ENCODE data around the gene GTF2H4. TPM values are rescaled to one million over a fixed set of nuclear protein-coding genes. Genes with fewer than 3 reads are reported as not detected.
A peak's percentile ranks its signal among the peaks of the same experiment; 100 is the strongest.

The GTF2H4 gene
- total RNA-seq, 2 experiments from 2014 or later: 28.5 to 34.1 TPM

DNA sequence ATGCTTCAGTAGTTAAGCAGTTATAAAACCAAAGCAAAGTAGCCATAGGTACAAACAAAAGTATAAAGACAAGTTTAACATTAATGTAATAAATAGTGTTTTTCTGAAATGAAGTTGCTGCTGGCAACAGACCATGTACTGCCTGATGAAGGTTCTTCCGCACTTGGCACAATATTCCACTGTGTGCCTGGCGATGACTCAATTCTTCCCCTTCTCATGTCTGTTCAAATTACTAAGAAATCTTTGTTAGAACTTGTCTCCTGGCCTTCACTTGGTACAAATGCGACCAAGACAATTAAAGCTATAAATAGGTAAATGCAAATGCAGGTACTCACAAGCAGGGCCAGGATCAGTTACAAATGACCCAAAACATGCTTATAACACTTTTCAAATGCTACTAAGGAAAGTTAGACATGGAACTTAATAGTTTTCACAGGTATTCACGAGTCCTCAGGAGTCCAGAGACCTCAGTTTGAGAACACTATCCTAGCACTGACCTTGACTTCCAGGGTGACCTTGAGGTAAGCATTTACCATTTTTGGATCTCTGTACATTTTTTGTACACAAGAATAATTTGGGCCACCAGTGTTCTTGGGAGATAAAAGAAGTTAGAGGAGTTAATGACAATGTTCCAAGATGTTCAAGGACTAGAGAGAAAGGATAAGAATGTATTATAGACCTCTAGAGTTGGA lies 31.8 kb upstream of the GTF2H4 start:
- Mint-ChIP-seq H3K27ac (no peak overlapping the region), H3K36me3 (ENCODE audit: low read depth) (peaks cover 6% of the 10 kb centered on the region), H3K27me3 (no peaks in the 10 kb centered on the region), H3K4me3 (no peak overlapping the region), H3K4me1 (peaks cover 21% of the 10 kb centered on the region), H3K9me3 (peaks cover 12% of the 10 kb centered on the region)
- CTCF ChIA-PET: interaction anchor here (0.6 to 2.0 kb wide), 3 partner anchors 14 to 49 kb away, joined by 3 to 5 read pairs (median 5); no protein-coding TSS in a partner anchor
- DNase-seq: no peak
- POLR2A ChIA-PET: no interaction called here

DNA sequence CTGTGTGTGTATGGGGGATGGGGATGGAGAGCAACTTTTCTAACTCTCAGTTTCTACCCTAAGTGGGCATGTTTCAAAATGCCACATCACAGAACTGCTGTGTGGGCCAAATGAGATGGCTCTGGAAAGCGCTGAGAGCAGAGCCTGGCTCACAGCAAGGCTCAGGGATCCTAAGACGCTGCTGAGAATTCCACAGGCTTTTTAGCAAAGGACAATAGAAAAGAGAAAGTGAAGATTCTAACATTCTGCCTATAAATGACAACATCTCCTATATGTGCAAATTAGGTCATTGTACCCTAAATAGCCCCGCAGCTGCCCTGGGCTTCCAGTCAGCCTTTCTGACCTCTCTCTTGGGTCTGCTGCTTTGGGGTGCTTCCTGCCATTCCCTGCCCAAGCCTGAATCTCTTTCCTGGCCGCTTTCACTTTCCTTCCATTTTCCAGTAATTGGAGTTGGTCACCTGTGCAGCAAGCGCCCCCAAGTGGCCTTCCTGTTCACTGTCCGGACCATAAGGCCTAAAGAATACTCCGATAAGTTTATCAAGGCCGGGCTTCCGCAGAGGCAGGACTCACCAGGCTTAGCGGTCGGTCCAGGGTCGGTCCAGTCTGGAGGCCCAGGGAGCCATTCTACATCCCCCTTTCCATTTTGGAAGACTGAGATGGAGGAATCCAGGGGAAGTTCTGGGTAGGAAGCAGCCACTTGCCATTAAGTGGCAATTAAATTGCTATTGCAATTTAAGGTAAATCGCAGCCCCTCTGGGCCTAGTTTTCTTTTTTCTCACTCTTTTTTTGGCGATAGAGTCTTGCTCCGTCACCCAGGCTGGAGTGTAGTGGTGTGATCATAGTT lies 30.4 kb upstream of the GTF2H4 start:
- Mint-ChIP-seq H3K9me3 (peaks cover 6% of the 10 kb centered on the region), H3K4me3 (peak overlapping the region; percentile 59), H3K27ac (peak overlapping the region; percentile 74), H3K27me3 (peaks cover 8% of the 10 kb centered on the region), H3K4me1 (peaks cover 14% of the 10 kb centered on the region), H3K36me3 (ENCODE audit: low read depth) (no peaks in the 10 kb centered on the region)
- POLR2A ChIA-PET: no interaction called here
- DNase-seq: peak; percentile 82
- CTCF ChIA-PET: interaction anchor here (0.6 to 2.0 kb wide), 15 partner anchors 9 to 205 kb away, joined by 3 to 7 read pairs (median 4); partner anchors contain the start of gene DHX16

DNA sequence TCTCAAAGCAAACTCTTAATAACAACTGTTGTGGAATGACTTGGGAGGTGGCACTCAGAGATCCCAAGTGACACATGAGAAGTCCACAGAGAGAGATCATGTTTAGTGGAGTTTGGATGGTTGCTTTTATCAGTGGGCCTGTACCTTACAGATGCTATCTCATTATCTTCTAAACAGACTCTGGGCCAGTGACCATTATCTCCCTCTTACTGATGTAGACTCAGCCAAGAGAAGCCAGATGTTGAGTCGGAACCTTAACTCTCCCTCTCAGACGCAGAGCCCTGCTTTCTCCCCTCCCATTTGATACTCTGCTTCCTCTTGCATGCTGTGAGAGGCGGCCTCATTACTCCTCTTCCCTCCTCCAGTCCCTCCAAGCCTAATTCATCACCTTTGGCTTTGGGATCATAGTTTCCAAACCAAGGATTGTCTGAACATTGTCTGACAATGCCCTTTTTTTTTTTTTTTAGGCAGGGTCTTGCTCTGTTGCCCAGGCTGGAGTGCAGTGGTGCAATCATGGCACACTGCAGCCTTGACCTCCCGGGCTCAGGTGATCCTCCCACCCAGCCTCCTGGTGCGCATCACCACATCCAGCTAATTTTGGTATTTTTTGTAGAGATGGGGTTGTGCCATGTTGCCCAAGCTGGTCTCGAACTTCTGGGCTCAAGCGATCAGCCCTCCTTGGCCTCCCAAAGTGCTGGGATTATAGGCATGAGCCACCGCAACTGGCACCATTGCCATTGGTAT lies 28.2 kb upstream of the GTF2H4 start:
- CTCF ChIA-PET: no interaction called here
- Mint-ChIP-seq H3K9me3 (no peaks in the 10 kb centered on the region), H3K36me3 (ENCODE audit: low read depth) (no peaks in the 10 kb centered on the region), H3K4me1 (peaks cover 25% of the 10 kb centered on the region), H3K27me3 (peaks cover 12% of the 10 kb centered on the region), H3K4me3 (no peak overlapping the region), H3K27ac (no peak overlapping the region)
- DNase-seq: no peak
- POLR2A ChIA-PET: no interaction called here

DNA sequence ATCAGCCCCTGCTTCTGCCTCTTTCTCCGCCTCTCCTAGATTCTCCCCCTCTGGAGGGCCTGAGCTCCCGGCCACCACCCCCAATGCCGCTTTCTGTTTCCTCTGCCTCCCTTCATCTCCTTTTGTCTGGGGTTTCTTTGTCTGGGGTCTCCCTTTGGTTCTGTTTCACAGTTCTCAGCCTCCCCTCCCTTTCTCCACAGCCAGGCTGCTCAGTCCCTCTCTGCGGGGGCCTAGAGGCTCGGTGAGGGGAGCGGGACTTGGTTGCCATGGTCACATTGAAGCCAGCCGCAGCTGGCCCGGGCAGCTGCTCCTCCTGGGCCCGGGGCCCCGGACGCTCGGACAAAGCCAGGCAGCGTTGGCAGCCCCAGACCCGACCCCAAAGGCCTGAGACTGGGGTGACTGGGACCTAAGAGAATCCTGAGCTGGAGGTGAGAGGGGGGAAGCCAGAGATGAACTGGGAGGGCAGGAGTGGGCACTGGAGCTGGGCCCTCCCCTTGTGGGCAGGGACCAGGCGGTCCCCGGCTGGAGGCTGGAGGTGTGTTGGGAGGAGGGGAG lies 27.2 kb upstream of the GTF2H4 start:
- H3K27ac Mint-ChIP-seq: no peak overlapping the region
- peaks cover 34% of the 10 kb centered on the region for H3K4me1 Mint-ChIP-seq
- CTCF ChIA-PET: interaction anchor here (1.0 to 2.9 kb wide), 3 partner anchors 13 to 206 kb away, joined by 3 to 12 read pairs (median 4); no protein-coding TSS in a partner anchor
- no peak for DNase-seq
- H3K36me3 Mint-ChIP-seq (ENCODE audit: low read depth): no peaks in the 10 kb centered on the region
- peaks cover 17% of the 10 kb centered on the region for H3K27me3 Mint-ChIP-seq
- POLR2A ChIA-PET: no interaction called here
- H3K9me3 Mint-ChIP-seq: no peaks in the 10 kb centered on the region
- no peak overlapping the region for H3K4me3 Mint-ChIP-seq

DNA sequence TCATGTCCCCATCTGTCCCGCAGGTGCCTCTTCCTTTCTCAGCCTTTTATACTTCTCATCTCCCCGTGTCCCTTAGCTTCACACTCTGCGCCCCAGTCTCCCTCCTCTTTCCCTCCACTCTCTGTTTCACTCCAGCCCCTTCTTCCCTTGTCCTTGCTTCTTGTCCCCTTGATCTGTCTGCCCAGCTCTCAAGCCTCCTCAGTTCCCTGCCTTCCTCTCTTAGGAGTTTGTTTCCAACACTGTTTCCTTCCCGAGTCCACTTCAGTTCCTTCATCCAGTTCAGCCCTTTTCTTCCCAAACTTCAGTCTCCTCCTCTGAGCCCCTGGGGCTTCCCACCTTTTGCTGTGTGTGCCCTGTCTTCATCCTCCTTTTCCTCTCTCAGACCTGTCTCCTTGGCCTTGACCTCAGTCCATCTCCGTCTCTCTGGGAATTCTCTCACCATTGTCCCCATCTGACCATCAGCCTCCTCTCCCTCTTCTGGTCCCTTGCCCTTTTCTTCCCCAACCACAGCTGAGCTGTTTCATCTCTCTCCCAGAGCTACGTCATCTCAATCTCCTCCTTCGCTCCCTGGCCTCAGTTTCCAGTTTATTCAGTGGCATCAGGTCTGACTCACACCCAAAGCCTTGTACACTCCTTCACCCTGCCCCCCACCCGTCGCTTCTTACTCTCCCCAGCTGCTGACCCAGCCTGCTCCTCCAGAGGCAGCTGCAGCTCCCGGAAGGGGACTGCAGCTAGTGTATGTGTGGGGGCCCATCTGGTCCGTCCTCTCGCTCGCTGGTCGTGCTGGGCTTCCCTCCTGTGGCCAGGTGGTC lies 26.4 kb upstream of the GTF2H4 start:
- POLR2A ChIA-PET: no interaction called here
- no peak overlapping the region for H3K27ac Mint-ChIP-seq

DNA sequence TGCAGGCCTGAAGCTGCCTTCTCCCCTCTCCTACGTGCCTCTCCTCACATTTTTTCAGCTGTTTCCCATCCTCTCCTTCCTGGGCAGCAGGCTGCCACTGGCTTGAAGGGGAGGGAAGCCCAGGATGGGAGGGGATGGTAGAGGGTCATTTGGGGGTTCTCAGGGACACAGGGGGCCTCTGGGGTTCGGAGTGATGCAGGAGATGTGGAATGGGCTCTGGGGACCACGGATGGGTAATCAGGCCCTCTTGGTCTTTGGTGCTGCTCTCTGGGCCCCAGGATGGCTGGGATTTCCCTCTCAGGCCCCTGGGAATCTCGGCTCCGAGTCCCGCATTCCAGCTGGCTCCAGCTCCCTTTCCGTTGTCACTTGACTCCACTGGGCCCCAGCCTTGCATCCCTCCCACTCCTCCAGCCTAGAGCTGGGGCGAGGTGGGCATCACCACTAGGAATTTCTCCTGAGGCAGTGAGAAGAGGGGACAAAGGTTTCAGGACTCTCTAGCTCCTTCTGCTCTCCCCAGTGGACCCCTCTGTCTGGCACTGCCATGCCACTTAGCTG lies 25.7 kb upstream of the GTF2H4 start:
- H3K4me3 Mint-ChIP-seq: no peak overlapping the region
- H3K36me3 Mint-ChIP-seq (ENCODE audit: low read depth): no peaks in the 10 kb centered on the region
- ChIA-PET CTCF (interaction anchor here (0.7 to 2.9 kb wide), 7 partner anchors 14 to 197 kb away, joined by 3 to 12 read pairs (median 3); partner anchors contain the start of gene VARS2), POLR2A (no interaction called here)
- DNase-seq: no peak
- peaks cover 20% of the 10 kb centered on the region for H3K27me3 Mint-ChIP-seq
- no peaks in the 10 kb centered on the region for H3K9me3 Mint-ChIP-seq
- H3K4me1 Mint-ChIP-seq: peaks cover 37% of the 10 kb centered on the region
- no peak overlapping the region for H3K27ac Mint-ChIP-seq

More for the DNA sequence above, 26.4 kb upstream of the GTF2H4 start:
- Mint-ChIP-seq H3K36me3 (ENCODE audit: low read depth) (no peaks in the 10 kb centered on the region), H3K9me3 (no peaks in the 10 kb centered on the region), H3K4me3 (no peak overlapping the region), H3K4me1 (peaks cover 40% of the 10 kb centered on the region), H3K27me3 (peaks cover 20% of the 10 kb centered on the region)
- CTCF ChIA-PET: interaction anchor here (0.9 to 2.9 kb wide), 6 partner anchors 14 to 205 kb away, joined by 3 to 12 read pairs (median 3); partner anchors contain the start of gene VARS2
- no peak for DNase-seq

DNA sequence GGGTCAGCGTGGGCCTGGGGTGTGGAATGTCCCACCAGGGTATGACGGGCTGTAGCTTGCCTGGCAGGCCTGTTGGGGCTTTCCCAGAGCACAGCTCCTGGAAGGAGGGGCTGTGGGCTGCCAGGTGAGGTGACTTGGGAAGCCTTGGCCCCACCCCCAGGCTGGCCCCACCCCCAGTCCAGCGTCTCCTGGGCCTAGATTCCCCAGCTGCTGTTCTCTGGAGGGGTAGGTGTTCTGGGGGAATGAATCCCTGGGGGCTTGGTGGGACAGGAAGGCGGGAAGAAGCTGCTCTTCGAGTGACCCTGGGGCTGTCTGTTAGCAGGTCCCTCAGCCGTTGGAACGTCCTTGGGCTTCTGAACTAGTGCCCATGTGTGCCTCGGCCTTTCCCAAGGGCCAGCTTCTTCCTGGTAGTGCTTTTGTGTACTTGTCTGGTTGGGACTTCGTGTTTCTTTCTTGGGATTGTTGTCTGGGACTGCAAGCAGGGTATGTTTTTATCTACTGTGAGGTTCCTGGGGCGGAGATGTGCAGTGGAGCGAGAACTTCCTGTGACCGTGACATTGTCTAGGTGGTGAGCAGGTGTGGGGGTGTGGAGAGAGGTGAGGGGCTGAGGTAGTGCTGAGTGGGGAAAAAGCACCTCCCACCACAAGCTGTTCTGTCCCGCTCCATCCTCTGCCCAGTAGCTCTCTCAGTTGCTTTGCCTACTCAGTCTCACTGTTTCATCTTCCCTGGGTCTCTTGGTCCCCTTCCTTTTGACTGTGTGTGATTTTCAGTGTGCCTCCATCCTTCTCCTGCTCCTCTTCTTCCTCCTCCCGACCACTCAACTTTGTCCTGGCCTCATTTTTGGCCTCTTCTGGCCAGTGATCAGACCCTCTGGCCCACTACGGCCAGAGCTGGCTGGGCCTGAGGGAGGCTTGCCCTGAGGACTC lies 25.0 kb upstream of the GTF2H4 start:
- peaks cover 20% of the 10 kb centered on the region for H3K27me3 Mint-ChIP-seq
- peaks cover 31% of the 10 kb centered on the region for H3K4me1 Mint-ChIP-seq
- H3K36me3 Mint-ChIP-seq (ENCODE audit: low read depth): no peaks in the 10 kb centered on the region
- POLR2A ChIA-PET: interaction anchor here (0.6 kb wide), 1 partner anchor 102 kb away, joined by 5 read pairs; no protein-coding TSS in a partner anchor
- CTCF ChIA-PET: interaction anchor here (0.6 to 2.9 kb wide), 11 partner anchors 13 to 152 kb away, joined by 3 to 12 read pairs (median 3); partner anchors contain the start of gene VARS2
- DNase-seq: no peak
- no peaks in the 10 kb centered on the region for H3K9me3 Mint-ChIP-seq
- H3K27ac Mint-ChIP-seq: peak overlapping the region; percentile 70
- peak overlapping the region; percentile 70 for H3K4me3 Mint-ChIP-seq

DNA sequence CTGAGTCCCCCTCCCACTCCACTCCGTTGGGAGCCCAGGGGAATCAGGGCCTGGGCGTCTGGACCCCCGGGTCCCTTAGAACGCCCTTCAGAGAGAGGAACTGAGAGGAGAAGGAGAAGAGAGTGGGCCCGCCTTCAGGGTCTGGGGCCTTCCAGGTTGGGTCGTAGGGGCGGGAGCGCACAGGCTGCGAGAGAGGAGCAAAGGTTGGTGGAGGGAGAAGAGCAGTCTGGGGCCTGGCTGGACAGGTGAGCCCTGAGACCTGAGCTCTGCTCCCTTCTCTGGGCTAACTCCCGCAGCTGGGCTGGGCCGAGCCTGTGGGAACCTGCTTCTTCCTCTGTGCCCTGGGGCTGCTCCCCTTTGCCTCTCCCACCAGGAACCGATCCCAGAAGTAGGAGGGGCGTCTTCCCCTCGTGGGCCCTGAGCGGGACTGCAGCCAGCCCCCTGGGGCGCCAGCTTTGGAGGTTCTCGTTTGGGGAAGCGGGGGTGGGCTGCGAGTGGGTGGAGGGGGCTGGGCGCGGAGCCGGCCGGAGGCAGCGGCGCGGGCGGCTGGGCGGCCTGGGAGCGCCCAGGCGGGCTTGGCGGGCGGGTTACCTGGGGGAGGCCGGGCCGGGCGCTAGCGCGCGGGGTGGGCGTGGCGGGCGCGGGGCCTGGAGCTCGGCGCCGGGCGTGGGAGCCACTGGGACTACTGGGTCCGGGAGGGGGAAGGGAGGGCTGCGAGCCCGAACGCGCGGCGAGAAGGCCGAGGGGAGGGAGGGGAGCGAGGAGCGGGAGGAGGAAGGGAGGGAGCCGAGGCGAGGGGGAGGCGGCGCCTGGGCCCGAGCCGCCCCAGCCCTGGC lies 24.1 kb upstream of the GTF2H4 start, which contains the start of gene DDR1:
DDR1 (plus strand) TSS at position 835 of the 836 bp plus-strand sequence. CDS start 4,211 bp downstream, outside the sequence.
- POLR2A ChIA-PET: interaction anchor here (0.6 kb wide), 1 partner anchor 101 kb away, joined by 5 read pairs; no protein-coding TSS in a partner anchor
- H3K36me3 Mint-ChIP-seq (ENCODE audit: low read depth): no peaks in the 10 kb centered on the region
- H3K27ac Mint-ChIP-seq: no peak within 1 kb of the TSS
- H3K4me3 Mint-ChIP-seq: peak within 1 kb of the TSS; percentile 71
- H3K9me3 Mint-ChIP-seq: no peaks in the 10 kb centered on the region
- peaks cover 31% of the 10 kb centered on the region for H3K4me1 Mint-ChIP-seq
- CTCF ChIA-PET: interaction anchor here (0.7 to 2.2 kb wide), 7 partner anchors 12 to 161 kb away, joined by 3 to 7 read pairs (median 3); no protein-coding TSS in a partner anchor
- peak; percentile 47 for DNase-seq
- peaks cover 20% of the 10 kb centered on the region for H3K27me3 Mint-ChIP-seq

DNA sequence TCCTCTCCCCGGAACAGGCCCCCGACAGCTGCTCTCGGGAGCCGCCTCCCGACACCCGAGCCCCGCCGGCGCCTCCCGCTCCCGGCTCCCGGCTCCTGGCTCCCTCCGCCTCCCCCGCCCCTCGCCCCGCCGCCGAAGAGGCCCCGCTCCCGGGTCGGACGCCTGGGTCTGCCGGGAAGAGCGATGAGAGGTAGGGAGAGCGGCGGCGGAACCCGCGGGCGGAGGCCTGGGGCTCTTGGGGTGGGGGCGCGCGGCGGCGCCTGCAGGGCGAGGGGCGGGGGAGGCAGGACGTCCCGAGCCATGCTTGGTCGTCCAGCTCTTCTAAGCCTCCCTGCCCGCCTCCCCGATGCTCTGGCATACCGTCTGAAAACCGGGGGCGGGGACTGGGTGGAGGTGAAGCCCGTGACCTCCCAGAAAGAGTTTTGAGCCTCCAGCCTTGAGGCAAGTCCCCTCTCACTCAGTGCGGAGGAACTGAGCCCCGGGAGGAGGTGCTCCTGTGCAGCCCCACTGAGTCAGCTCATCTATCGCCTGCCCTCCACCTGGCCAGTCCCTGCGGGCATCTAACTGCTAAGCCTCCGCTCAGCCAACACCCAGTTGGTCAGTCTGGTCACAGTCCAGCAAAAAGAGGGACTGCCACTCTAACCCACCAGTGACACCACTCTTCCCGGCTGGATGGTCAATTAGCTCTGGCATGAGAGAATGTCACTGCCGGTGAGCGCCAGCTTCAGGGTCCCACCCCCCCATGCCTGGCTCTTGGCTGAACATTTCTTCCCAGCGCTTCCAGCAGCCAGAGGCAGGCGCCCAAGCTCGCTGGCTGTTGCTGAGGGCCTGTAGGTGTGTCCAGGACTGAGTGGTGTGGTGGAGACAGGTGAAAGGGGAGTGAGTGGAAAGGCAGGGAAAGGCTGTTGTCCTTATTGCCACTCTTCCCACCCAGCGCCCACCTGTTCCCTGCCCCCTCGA lies 23.2 kb upstream of the GTF2H4 start:
- H3K4me3 Mint-ChIP-seq: peak overlapping the region; percentile 71
- no peaks in the 10 kb centered on the region for H3K9me3 Mint-ChIP-seq
- peak; percentile 46 for DNase-seq
- CTCF ChIA-PET: interaction anchor here (0.6 to 2.2 kb wide), 5 partner anchors 11 to 309 kb away, joined by 3 to 7 read pairs (median 3); no protein-coding TSS in a partner anchor
- POLR2A ChIA-PET: interaction anchor here (0.6 kb wide), 1 partner anchor 129 kb away, joined by 4 read pairs; no protein-coding TSS in a partner anchor
- H3K4me1 Mint-ChIP-seq: peaks cover 31% of the 10 kb centered on the region
- no peaks in the 10 kb centered on the region for H3K36me3 Mint-ChIP-seq (ENCODE audit: low read depth)
- peaks cover 20% of the 10 kb centered on the region for H3K27me3 Mint-ChIP-seq
- no peak overlapping the region for H3K27ac Mint-ChIP-seq
